Measurements from ENCODE around the gene TET1. TPM values are rescaled to one million over a fixed set of nuclear protein-coding genes. Genes with fewer than 3 reads are reported as not detected.

The TET1 gene
- total and polyA plus RNA-seq, 2 of the 13 experiments (the other 11 are each of a cell fraction or from before 2014, with no cell fraction given): 6.9 to 7.3 TPM

DNA sequence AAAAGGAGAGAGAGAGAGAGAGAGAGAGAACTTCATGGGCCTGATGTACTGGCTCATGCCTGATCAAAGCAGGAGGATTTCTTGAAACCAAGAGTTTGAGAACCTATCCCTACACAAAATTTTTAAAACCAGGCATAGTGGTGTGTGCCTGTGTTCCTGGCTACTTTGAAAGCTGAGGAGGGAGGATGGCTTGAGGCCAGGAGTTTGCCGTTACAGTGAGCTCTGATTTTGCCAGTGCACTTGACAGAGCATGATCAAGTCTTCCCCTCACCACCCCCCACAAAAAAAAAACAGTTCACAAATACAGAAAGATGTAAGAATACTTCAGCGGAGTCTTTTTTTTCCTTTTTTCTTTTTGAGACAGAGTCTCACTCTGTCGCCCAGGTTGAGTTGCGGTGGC, 108.8 kb downstream of the TET1 start:
- no peak overlapping the region for H3K4me2 ChIP-seq (ENCODE audit: low read depth, low read length)
- ATAC-seq (no peak), FAIRE-seq (no peak), DNase-seq (ENCODE audit: low spot score) (no peak)
- in situ Hi-C loops (cut with HindIII; ENCODE audit: extremely low pct_ligation_motif_present, low pct_unique_long_range_greater_than_20kb): no loop called here
- BruUV-seq (replicated peaks): no TSS peak
- H2AFZ ChIP-seq (ENCODE audit: low read length): no peak overlapping the region
- no peaks in the 10 kb centered on the region for H3K4me1 ChIP-seq (ENCODE audit: insufficient read depth, low read length)
- H3K27ac ChIP-seq (ENCODE audit: extremely low read length, insufficient read depth, low read length): no peak overlapping the region
- H3K27me3 ChIP-seq (ENCODE audit: control insufficient read depth in 1 of 2, insufficient read depth in 2 of 2, low read length in 2 of 2): no peaks in the 10 kb centered on the region
- 100% methylated on average over 4 of the region's 4 CpGs for WGBS (ENCODE audit: low lambda C conversion rate)
- ChIA-PET POLR2A (no interaction called here), CTCF (ENCODE audit: low intra/inter-chr PET ratio, low total read pairs) (no interaction called here)
- H3K4me3 ChIP-seq (replicated peaks in 1 of 3; ENCODE audit: insufficient read depth in 1 of 3, low read depth in 2 of 3, low read length in 3 of 3): no peak overlapping the region
- TF ChIP-seq, protein P1, sequence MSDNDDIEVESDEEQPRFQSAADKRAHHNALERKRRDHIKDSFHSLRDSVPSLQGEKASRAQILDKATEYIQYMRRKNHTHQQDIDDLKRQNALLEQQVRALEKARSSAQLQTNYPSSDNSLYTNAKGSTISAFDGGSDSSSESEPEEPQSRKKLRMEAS (IDR thresholded peaks at IDR 0.05): no peak
- TF ChIP-seq ATF7-NPFF (CRISPR knock-in tag; IDR thresholded peaks at IDR 0.05; ENCODE audit: low read depth) (no peak), SSRP1 (CRISPR knock-in tag; IDR thresholded peaks at IDR 0.05) (no peak), ZNF772 (CRISPR knock-in tag; IDR thresholded peaks at IDR 0.05) (no peak), ZNF224 (CRISPR knock-in tag; IDR thresholded peaks at IDR 0.05) (no peak), ZNF83 (CRISPR knock-in tag; IDR thresholded peaks at IDR 0.05; ENCODE audit: borderline replicate concordance) (no peak)
- H3K36me3 ChIP-seq (replicated peaks in 1 of 2; ENCODE audit: control insufficient read depth in 1 of 2, insufficient read depth in 2 of 2, low read length in 2 of 2): peaks cover 5 to 44% of the 10 kb centered on the region in 2 experiments
- no peaks in the 10 kb centered on the region for H4K20me1 ChIP-seq (ENCODE audit: insufficient read depth, low read length)
- intact Hi-C loops (cut with micrococcal nuclease; ENCODE audit: unreplicated experiment): no loop called here
- H3K9ac ChIP-seq (ENCODE audit: insufficient read depth, low read depth, low read length): no peak overlapping the region
- no peaks in the 10 kb centered on the region for H3K9me3 ChIP-seq (ENCODE audit: low read length)
- H3K79me2 ChIP-seq (ENCODE audit: insufficient read depth, low read length): no peaks in the 10 kb centered on the region

DNA sequence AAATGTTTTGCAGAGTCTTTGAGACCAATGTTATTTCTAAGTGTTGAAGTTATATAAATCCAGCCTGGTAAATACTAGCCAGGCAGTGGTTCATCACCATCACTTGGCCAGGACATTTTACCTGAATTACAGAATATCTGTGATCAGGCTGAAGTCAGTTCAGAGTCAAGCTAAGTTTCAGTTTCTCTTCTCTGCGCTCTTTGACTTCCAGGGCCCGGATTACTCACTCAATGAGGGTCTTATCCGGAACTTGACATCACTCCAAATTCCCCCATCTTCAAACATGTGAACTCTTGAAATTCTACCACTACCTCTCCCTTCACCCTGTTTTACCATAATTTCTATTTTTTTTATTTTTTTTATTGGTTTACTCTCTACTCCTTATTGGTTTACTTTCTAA, 124.3 kb downstream of the TET1 start:
- FAIRE-seq (no peak), ATAC-seq (no peak), DNase-seq (ENCODE audit: low spot score) (no peak)
- Histone ChIP-seq H3K36me3 (replicated peaks in 1 of 2; ENCODE audit: control insufficient read depth in 1 of 2, insufficient read depth in 2 of 2, low read length in 2 of 2) (peaks cover 18 to 58% of the 10 kb centered on the region in 2 experiments), H3K27me3 (ENCODE audit: control insufficient read depth in 1 of 2, insufficient read depth in 2 of 2, low read length in 2 of 2) (no peaks in the 10 kb centered on the region), H3K4me3 (replicated peaks in 1 of 3; ENCODE audit: insufficient read depth in 1 of 3, low read depth in 2 of 3, low read length in 3 of 3) (no peak overlapping the region), H4K20me1 (ENCODE audit: insufficient read depth, low read length) (no peaks in the 10 kb centered on the region), H2AFZ (ENCODE audit: low read length) (no peak overlapping the region), H3K4me2 (ENCODE audit: low read depth, low read length) (no peak overlapping the region), H3K9me3 (ENCODE audit: low read length) (no peaks in the 10 kb centered on the region), H3K27ac (ENCODE audit: extremely low read length, insufficient read depth, low read length) (no peak overlapping the region), H3K4me1 (ENCODE audit: insufficient read depth, low read length) (peaks cover 7% of the 10 kb centered on the region), H3K9ac (ENCODE audit: insufficient read depth, low read depth, low read length) (no peak overlapping the region), H3K79me2 (ENCODE audit: insufficient read depth, low read length) (no peaks in the 10 kb centered on the region)
- intact Hi-C loops (cut with micrococcal nuclease; ENCODE audit: unreplicated experiment) (no loop called here), in situ Hi-C loops (cut with HindIII; ENCODE audit: extremely low pct_ligation_motif_present, low pct_unique_long_range_greater_than_20kb) (no loop called here)
- CTCF ChIA-PET (ENCODE audit: low intra/inter-chr PET ratio, low total read pairs): no interaction called here
- BruUV-seq (replicated peaks): no TSS peak
- WGBS (ENCODE audit: low lambda C conversion rate): 93% methylated on average over 3 of the region's 3 CpGs
- POLR2A ChIA-PET: no interaction called here
- TF ChIP-seq ZNF749 (CRISPR knock-in tag; IDR thresholded peaks at IDR 0.05; ENCODE audit: borderline replicate concordance): no peak
- TF ChIP-seq HOXA5 (CRISPR knock-in tag; IDR thresholded peaks at IDR 0.05): no peak
- TF ChIP-seq HNRNPK (IDR thresholded peaks at IDR 0.05; ENCODE audit: low read depth, low read length, poor library complexity, severe bottlenecking): no peak
- no peak for TF ChIP-seq ZNF225 (CRISPR knock-in tag; IDR thresholded peaks at IDR 0.05)
- TF ChIP-seq, protein P2, sequence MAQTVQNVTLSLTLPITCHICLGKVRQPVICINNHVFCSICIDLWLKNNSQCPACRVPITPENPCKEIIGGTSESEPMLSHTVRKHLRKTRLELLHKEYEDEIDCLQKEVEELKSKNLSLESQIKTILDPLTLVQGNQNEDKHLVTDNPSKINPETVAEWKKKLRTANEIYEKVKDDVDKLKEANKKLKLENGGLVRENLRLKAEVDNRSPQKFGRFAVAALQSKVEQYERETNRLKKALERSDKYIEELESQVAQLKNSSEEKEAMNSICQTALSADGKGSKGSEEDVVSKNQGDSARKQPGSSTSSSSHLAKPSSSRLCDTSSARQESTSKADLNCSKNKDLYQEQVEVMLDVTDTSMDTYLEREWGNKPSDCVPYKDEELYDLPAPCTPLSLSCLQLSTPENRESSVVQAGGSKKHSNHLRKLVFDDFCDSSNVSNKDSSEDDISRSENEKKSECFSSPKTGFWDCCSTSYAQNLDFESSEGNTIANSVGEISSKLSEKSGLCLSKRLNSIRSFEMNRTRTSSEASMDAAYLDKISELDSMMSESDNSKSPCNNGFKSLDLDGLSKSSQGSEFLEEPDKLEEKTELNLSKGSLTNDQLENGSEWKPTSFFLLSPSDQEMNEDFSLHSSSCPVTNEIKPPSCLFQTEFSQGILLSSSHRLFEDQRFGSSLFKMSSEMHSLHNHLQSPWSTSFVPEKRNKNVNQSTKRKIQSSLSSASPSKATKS (CRISPR knock-in tag; IDR thresholded peaks at IDR 0.05): no peak
- TF ChIP-seq ZNF678 (CRISPR knock-in tag; IDR thresholded peaks at IDR 0.05): no peak
- no peak for TF ChIP-seq GZF1 (CRISPR knock-in tag; IDR thresholded peaks at IDR 0.05)
- TF ChIP-seq, protein P3, sequence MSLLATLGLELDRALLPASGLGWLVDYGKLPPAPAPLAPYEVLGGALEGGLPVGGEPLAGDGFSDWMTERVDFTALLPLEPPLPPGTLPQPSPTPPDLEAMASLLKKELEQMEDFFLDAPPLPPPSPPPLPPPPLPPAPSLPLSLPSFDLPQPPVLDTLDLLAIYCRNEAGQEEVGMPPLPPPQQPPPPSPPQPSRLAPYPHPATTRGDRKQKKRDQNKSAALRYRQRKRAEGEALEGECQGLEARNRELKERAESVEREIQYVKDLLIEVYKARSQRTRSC (CRISPR knock-in tag; IDR thresholded peaks at IDR 0.05; ENCODE audit: low read depth): no peak
- no peak for TF ChIP-seq ZNF326 (CRISPR knock-in tag; IDR thresholded peaks at IDR 0.05; ENCODE audit: borderline replicate concordance)
- TF ChIP-seq, protein P4, sequence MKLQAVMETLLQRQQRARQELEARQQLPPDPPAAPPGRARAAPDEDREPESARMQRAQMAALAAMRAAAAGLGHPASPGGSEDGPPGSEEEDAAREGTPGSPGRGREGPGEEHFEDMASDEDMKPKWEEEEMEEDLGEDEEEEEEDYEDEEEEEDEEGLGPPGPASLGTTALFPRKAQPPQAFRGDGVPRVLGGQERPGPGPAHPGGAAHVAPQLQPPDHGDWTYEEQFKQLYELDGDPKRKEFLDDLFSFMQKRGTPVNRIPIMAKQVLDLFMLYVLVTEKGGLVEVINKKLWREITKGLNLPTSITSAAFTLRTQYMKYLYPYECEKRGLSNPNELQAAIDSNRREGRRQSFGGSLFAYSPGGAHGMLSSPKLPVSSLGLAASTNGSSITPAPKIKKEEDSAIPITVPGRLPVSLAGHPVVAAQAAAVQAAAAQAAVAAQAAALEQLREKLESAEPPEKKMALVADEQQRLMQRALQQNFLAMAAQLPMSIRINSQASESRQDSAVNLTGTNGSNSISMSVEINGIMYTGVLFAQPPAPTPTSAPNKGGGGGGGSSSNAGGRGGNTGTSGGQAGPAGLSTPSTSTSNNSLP (IDR thresholded peaks at IDR 0.05; ENCODE audit: low read depth, low read length): no peak

Measured in HepG2 (cell line).